CD14-positive monocyte (primary cell): Measurements from ENCODE around the gene TSPAN18. TPM values are rescaled to one million over a fixed set of nuclear protein-coding genes. Genes with fewer than 3 reads are reported as not detected.

Experiments
- DNase-seq, 3 donors: peaks; one replicate each; pipeline ENCODE4 v3.0.0-alpha.2; 2011 to 2022
- H2AFZ ChIP-seq: 2 replicates; pipeline ENCODE4 v1.6.0; 2012; ENCODE audit warnings: mild to moderate bottlenecking, low read depth, low read length, inconsistent platforms; ENCODE audit not compliant: insufficient read depth, poor library complexity, severe bottlenecking
- H3K27ac ChIP-seq, 2 donors: 1 replicate in 1 of 2; 2 replicates in 1 of 2; pipeline ENCODE4 v1.5.1; 2012 to 2013; ENCODE audit warnings: low read length in 2 of 2, control low read depth in 1 of 2, inconsistent platforms in 1 of 2, low read depth in 1 of 2, mild to moderate bottlenecking in 1 of 2
- H3K27me3 ChIP-seq, 2 donors: one replicate each; pipeline versions ENCODE4 v1.6.0 to v1.6.1; 2011 to 2013; ENCODE audit warnings: low read length in 2 of 2; ENCODE audit not compliant: control insufficient read depth in 2 of 2, insufficient read depth in 2 of 2
- H3K36me3 ChIP-seq, 2 donors: replicated peaks in 1 of 2; 1 replicate in 1 of 2; 2 replicates in 1 of 2; pipeline versions ENCODE4 v1.5.1 to v1.6.1; 2012 to 2013; ENCODE audit warnings: low read length in 2 of 2, control low read depth in 1 of 2, inconsistent platforms in 1 of 2, mild to moderate bottlenecking in 1 of 2; ENCODE audit not compliant: insufficient read depth in 2 of 2, control insufficient read depth in 1 of 2
- H3K4me1 ChIP-seq, 2 donors: 1 replicate in 1 of 2; 2 replicates in 1 of 2; pipeline versions ENCODE4 v1.5.1 to v1.6.1; 2012 to 2013; ENCODE audit warnings: low read length in 2 of 2, control low read depth in 1 of 2, inconsistent platforms in 1 of 2, mild to moderate bottlenecking in 1 of 2, moderate library complexity in 1 of 2; ENCODE audit not compliant: insufficient read depth in 2 of 2, control insufficient read depth in 1 of 2
- H3K4me2 ChIP-seq: replicated peaks from 2 replicates; pipeline ENCODE3; 2012; ENCODE audit warnings: low read length, moderate library complexity, mild to moderate bottlenecking; ENCODE audit not compliant: poor library complexity, severe bottlenecking; ENCODE audit errors: extremely low read depth
- H3K4me3 ChIP-seq, 3 experiments: fragments of 200-600 bp in 1 of 3; sonication (generic) in 1 of 3; replicated peaks in 1 of 3; 1 replicate in 2 of 3; 2 replicates in 1 of 3; pipeline ENCODE4 v1.5.1; 2011 to 2013; ENCODE audit warnings: low read length in 3 of 3, mild to moderate bottlenecking in 3 of 3, control low read depth in 2 of 3, low read depth in 2 of 3, inconsistent platforms in 1 of 3, moderate library complexity in 1 of 3
- H3K79me2 ChIP-seq: 2 replicates; pipeline ENCODE4 v1.6.0; 2012; ENCODE audit warnings: mild to moderate bottlenecking, control low read depth, inconsistent platforms, low read length, moderate library complexity; ENCODE audit not compliant: insufficient read depth
- H3K9ac ChIP-seq: 2 replicates; pipeline ENCODE4 v1.6.0; 2017; ENCODE audit warnings: low read length, mild to moderate bottlenecking; ENCODE audit not compliant: insufficient read depth, poor library complexity, severe bottlenecking
- H3K9me3 ChIP-seq, 2 donors: replicated peaks in 1 of 2; 1 replicate in 1 of 2; 2 replicates in 1 of 2; pipeline versions ENCODE4 v1.5.1 to v1.6.1; 2012 to 2013; ENCODE audit warnings: low read length in 2 of 2, control low read depth in 1 of 2; ENCODE audit not compliant: control insufficient read depth in 1 of 2, insufficient read depth in 1 of 2
- H4K20me1 ChIP-seq: 2 replicates; pipeline ENCODE4 v1.6.0; 2012; ENCODE audit warnings: mild to moderate bottlenecking, low read length, control low read depth, moderate library complexity; ENCODE audit not compliant: insufficient read depth
- H3K27ac Mint-ChIP-seq, 7 donors: one replicate each; pipeline ENCODE4 v1.8.0; 2020; ENCODE audit warnings: mild to moderate bottlenecking in 7 of 7, mixed read lengths in 7 of 7, moderate library complexity in 6 of 7, inconsistent platforms in 2 of 7
- H3K27me3 Mint-ChIP-seq, 3 donors: one replicate each; pipeline ENCODE4 v1.8.0; 2021 to 2022; ENCODE audit warnings: low read depth in 3 of 3, mild to moderate bottlenecking in 3 of 3, mixed read lengths in 3 of 3, moderate library complexity in 3 of 3, inconsistent platforms in 1 of 3
- H3K36me3 Mint-ChIP-seq, 2 donors: one replicate each; pipeline ENCODE4 v1.8.0; 2020; ENCODE audit warnings: mixed read lengths in 2 of 2, inconsistent platforms in 1 of 2, mild to moderate bottlenecking in 1 of 2
- H3K4me1 Mint-ChIP-seq: one replicate; pipeline ENCODE4 v1.8.0; 2020; ENCODE audit warnings: mild to moderate bottlenecking, mixed read lengths
- H3K4me3 Mint-ChIP-seq, 2 donors: one replicate each; pipeline ENCODE4 v1.8.0; 2020; ENCODE audit warnings: mild to moderate bottlenecking in 2 of 2, mixed read lengths in 2 of 2, moderate library complexity in 1 of 2
- H3K9me3 Mint-ChIP-seq, 7 donors: one replicate each; pipeline ENCODE4 v1.8.0; 2020 to 2022; ENCODE audit warnings: mixed read lengths in 7 of 7, mild to moderate bottlenecking in 6 of 7, moderate library complexity in 6 of 7, inconsistent platforms in 2 of 7
- WGBS: methylation state at CpG from one replicate; pipeline ENCODE4 v1.1.5; 2013; ENCODE audit warnings: missing lambda C conversion rate; ENCODE audit not compliant: insufficient coverage; 5-methylcytosine and 5-hydroxymethylcytosine counted together
- intact Hi-C, 2 donors: fragments of 100-400 bp; cut with micrococcal nuclease; formaldehyde crosslinking; loops; one replicate each; pipeline versions ENCODE4 v1.15.0 to v1.15.1; 2023
- polyA plus RNA-seq, 3 donors: library from polyadenylated mRNA; depleted of rRNA in 1 of 3; unstranded in 2 of 3; stranded (reverse) in 1 of 3; fragments of 300-500 nt in 2 of 3; fragments of >200 nt in 1 of 3; fragmentation: Illumina TruSeq in 2 of 3; gene quantifications; 1 replicate in 2 of 3; 2 replicates in 1 of 3; pipeline ENCODE4 v1.2.3, GENCODE V29; 2012 to 2021
- TF ChIP-seq, protein P1 (sequence below): fragments of 200-600 bp; IDR thresholded peaks from one replicate; pipeline ENCODE4 v1.8.0; 2022; ENCODE audit warnings: antibody characterized with exemption, mild to moderate bottlenecking

TSPAN18 gene
- polyA plus RNA-seq, 3 donors, result not detected

DNA sequence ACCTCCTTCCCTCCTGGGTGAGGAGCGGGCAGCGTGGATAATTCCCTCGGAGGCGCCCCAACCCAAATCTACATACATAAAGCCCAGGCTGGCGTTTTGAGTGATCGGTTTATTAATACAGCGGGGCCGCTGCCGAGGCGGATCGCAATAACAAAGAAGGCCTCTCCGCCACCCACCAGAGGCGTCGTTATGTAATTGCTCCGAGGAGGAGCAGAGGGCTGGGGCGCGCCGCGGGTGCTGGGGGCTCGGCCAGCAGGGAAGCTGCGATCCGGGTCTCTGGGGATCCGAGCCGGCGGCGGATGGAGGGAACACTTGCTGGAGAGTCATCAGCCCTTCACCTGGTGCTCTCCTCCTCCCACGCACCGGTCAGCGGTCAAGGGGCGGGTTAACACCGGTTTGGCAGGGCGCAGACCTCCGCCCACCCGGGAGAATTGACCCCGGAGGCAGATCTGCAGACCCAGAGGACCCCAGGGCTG, 230.3 kb downstream of the TSPAN18 start:
- intact Hi-C loops, result loop anchor here (10.0 kb wide), 1 partner anchor 88 kb away; no protein-coding TSS in a partner anchor
- H3K4me3 Mint-ChIP-seq, result no peak overlapping the region

DNA sequence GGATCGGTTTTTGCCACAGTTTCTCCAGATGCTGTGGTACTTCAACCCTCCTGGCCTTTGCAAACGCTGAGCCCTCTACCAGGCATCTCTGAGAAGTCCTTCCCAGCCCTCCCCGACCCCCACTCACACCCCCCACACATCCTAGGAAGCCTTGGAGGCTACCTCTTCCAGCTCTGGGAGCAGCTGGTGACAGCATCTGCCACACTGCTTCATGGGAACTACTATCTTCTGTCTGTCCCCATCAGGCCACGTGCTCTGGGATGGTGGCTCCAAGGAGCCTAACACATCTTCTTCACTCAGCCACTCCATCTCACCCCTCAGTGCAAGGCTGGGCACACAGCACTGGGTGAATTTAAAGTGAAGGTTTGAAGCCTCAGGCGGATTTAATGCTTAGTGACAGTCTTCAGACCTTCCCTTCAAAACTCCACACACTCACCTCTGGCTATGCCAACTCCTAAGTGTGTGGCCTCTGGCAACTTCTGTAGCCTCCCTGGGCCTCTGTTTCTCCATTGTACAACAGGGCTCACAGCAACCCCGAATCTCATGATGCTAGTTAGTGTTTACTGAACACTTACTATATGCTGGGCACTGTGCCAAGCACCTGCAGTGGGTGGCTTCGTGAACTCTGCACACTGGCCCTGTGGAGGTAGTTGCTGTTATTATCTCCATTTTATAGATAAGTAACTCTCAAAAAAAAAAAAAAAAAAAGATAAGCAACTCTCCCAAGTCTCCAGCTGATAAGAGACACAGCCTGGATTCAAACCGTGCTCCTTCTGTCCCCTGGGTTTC, 231.2 kb downstream of the TSPAN18 start:
- no peak for DNase-seq
- peaks cover 0 to 8% (median 4%) of the 10 kb centered on the region in 3 donors for H3K27me3 Mint-ChIP-seq
- WGBS, result 96% methylated on average over 5 of the region's 8 CpGs
- no peaks in the 10 kb centered on the region for H3K79me2 ChIP-seq
- H3K36me3 ChIP-seq, result no peaks in the 10 kb centered on the region
- peaks cover 40 to 43% of the 10 kb centered on the region in 2 donors for H3K4me1 ChIP-seq
- no peaks in the 10 kb centered on the region for H3K9me3 ChIP-seq
- peaks cover 0 to 2% (median 0%) of the 10 kb centered on the region in 7 donors for H3K9me3 Mint-ChIP-seq
- intact Hi-C loops, result loop anchor here (10.0 kb wide), 1 partner anchor 87 kb away; no protein-coding TSS in a partner anchor
- H2AFZ ChIP-seq, result peak overlapping the region; percentile 23
- no peak overlapping the region for H3K4me3 ChIP-seq
- H3K4me2 ChIP-seq, result no peak overlapping the region
- H3K9ac ChIP-seq, result no peak overlapping the region
- no peaks in the 10 kb centered on the region for H3K27me3 ChIP-seq
- no peak overlapping the region for H3K4me3 Mint-ChIP-seq
- peak overlapping the region in 1 of 7 donors; percentile 38 for H3K27ac Mint-ChIP-seq
- H3K4me1 Mint-ChIP-seq, result peaks cover 40% of the 10 kb centered on the region
- TF ChIP-seq, protein P1, sequence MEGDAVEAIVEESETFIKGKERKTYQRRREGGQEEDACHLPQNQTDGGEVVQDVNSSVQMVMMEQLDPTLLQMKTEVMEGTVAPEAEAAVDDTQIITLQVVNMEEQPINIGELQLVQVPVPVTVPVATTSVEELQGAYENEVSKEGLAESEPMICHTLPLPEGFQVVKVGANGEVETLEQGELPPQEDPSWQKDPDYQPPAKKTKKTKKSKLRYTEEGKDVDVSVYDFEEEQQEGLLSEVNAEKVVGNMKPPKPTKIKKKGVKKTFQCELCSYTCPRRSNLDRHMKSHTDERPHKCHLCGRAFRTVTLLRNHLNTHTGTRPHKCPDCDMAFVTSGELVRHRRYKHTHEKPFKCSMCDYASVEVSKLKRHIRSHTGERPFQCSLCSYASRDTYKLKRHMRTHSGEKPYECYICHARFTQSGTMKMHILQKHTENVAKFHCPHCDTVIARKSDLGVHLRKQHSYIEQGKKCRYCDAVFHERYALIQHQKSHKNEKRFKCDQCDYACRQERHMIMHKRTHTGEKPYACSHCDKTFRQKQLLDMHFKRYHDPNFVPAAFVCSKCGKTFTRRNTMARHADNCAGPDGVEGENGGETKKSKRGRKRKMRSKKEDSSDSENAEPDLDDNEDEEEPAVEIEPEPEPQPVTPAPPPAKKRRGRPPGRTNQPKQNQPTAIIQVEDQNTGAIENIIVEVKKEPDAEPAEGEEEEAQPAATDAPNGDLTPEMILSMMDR, result no peak
- no peaks in the 10 kb centered on the region for H3K36me3 Mint-ChIP-seq
- H4K20me1 ChIP-seq, result no peaks in the 10 kb centered on the region
- H3K27ac ChIP-seq, result no peak overlapping the region

More for the DNA sequence above, 230.3 kb downstream of the TSPAN18 start:
- no peaks in the 10 kb centered on the region for H3K27me3 ChIP-seq
- H3K4me2 ChIP-seq, result no peak overlapping the region
- no peaks in the 10 kb centered on the region for H3K36me3 ChIP-seq
- H3K4me3 ChIP-seq, result no peak overlapping the region
- no peaks in the 10 kb centered on the region for H3K36me3 Mint-ChIP-seq
- no peaks in the 10 kb centered on the region for H3K79me2 ChIP-seq
- peaks cover 40 to 43% of the 10 kb centered on the region in 2 donors for H3K4me1 ChIP-seq
- H3K9ac ChIP-seq, result no peak overlapping the region
- peaks cover 0 to 8% (median 4%) of the 10 kb centered on the region in 3 donors for H3K27me3 Mint-ChIP-seq
- peak overlapping the region; percentile 23 for H2AFZ ChIP-seq
- no peaks in the 10 kb centered on the region for H3K9me3 ChIP-seq
- TF ChIP-seq, protein P1, result no peak
- H3K4me1 Mint-ChIP-seq, result peaks cover 40% of the 10 kb centered on the region
- H3K27ac Mint-ChIP-seq, result no peak overlapping the region
- H3K9me3 Mint-ChIP-seq, result peaks cover 0 to 2% (median 0%) of the 10 kb centered on the region in 7 donors
- 79% methylated on average over 27 of the region's 35 CpGs for WGBS
- DNase-seq, result no peak
- no peaks in the 10 kb centered on the region for H4K20me1 ChIP-seq
- no peak overlapping the region for H3K27ac ChIP-seq
